ENCODE data around the gene CTU1. TPM values are rescaled to one million over a fixed set of nuclear protein-coding genes. Genes with fewer than 3 reads are reported as not detected.
A peak's percentile ranks its signal among the peaks of the same experiment; 100 is the strongest.

Gene CTU1
- total and polyA plus RNA-seq, 2 experiments from 2014 or later: 4.2 to 9.0 TPM

- H3K27ac ChIP-seq: no peak overlapping the region
- in situ Hi-C loops (cut with MboI): no loop called here
- H3K4me1 ChIP-seq (ENCODE audit: insufficient read depth): no peaks in the 10 kb centered on the region
- no peaks in the 10 kb centered on the region for H3K79me2 ChIP-seq (ENCODE audit: insufficient read depth)
- no peaks in the 10 kb centered on the region for H3K9me2 ChIP-seq (ENCODE audit: insufficient read depth)
- WGBS, 2 experiments (ENCODE audit: low coverage in 1 of 2, low lambda C conversion rate in 2 of 2, missing lambda C conversion rate in 2 of 2): 34 to 47% methylated on average over 21 to 24 of the region's 24 CpGs
- H3K27me3 ChIP-seq (replicated peaks; ENCODE audit: insufficient read depth): no peaks in the 10 kb centered on the region
- DNase-seq: peak; percentile 45
- no peak overlapping the region for H3K4me2 ChIP-seq (ENCODE audit: unreplicated experiment)
- no peaks in the 10 kb centered on the region for H3K9me3 ChIP-seq (ENCODE audit: low read depth)
- H3K4me3 ChIP-seq: no peak overlapping the region
- H3F3A ChIP-seq (ENCODE audit: insufficient read depth): no peaks in the 10 kb centered on the region
- TF ChIP-seq EZH2phosphoT487 (IDR thresholded peaks at IDR 0.05; ENCODE audit: insufficient read depth, low read depth) (no peak), EZH2 (IDR thresholded peaks at IDR 0.05; ENCODE audit: insufficient read depth, poor library complexity, severe bottlenecking) (no peak)
- H3K36me3 ChIP-seq (ENCODE audit: low read depth): no peaks in the 10 kb centered on the region
- H2AFZ ChIP-seq: no peak overlapping the region
- no peaks in the 10 kb centered on the region for H4K20me1 ChIP-seq (ENCODE audit: insufficient read depth)
- H3K9ac ChIP-seq: no peak overlapping the region
Measured at GRCh38 chr19:51131780-51132680, 23.8 kb upstream of the CTU1 start.

- in situ Hi-C loops (cut with MboI): no loop called here
- no peaks in the 10 kb centered on the region for H3F3A ChIP-seq (ENCODE audit: insufficient read depth)
- no peaks in the 10 kb centered on the region for H3K4me1 ChIP-seq (ENCODE audit: insufficient read depth)
- DNase-seq: no peak
- no peaks in the 10 kb centered on the region for H3K9me3 ChIP-seq (ENCODE audit: low read depth)
- H3K36me3 ChIP-seq (ENCODE audit: low read depth): no peaks in the 10 kb centered on the region
- H3K9ac ChIP-seq: no peak overlapping the region
- no peak overlapping the region for H2AFZ ChIP-seq
- H3K79me2 ChIP-seq (ENCODE audit: insufficient read depth): no peaks in the 10 kb centered on the region
- no peaks in the 10 kb centered on the region for H4K20me1 ChIP-seq (ENCODE audit: insufficient read depth)
- H3K4me2 ChIP-seq (ENCODE audit: unreplicated experiment): no peak overlapping the region
- H3K27me3 ChIP-seq (replicated peaks; ENCODE audit: insufficient read depth): no peaks in the 10 kb centered on the region
- WGBS, 2 experiments (ENCODE audit: low coverage in 1 of 2, low lambda C conversion rate in 2 of 2, missing lambda C conversion rate in 2 of 2): 79 to 82% methylated on average over 8 of the region's 8 CpGs
- H3K9me2 ChIP-seq (ENCODE audit: insufficient read depth): no peaks in the 10 kb centered on the region
- no peak for TF ChIP-seq EZH2phosphoT487 (IDR thresholded peaks at IDR 0.05; ENCODE audit: insufficient read depth, low read depth)
- no peak overlapping the region for H3K27ac ChIP-seq
- no peak overlapping the region for H3K4me3 ChIP-seq
Measured at GRCh38 chr19:51129716-51130115, 21.5 kb upstream of the CTU1 start.

- Histone ChIP-seq H3K9me2 (ENCODE audit: insufficient read depth) (no peaks in the 10 kb centered on the region), H2AFZ (no peak overlapping the region), H3F3A (ENCODE audit: insufficient read depth) (no peaks in the 10 kb centered on the region), H3K4me1 (ENCODE audit: insufficient read depth) (no peaks in the 10 kb centered on the region), H3K4me2 (ENCODE audit: unreplicated experiment) (no peak overlapping the region), H3K36me3 (ENCODE audit: low read depth) (no peaks in the 10 kb centered on the region), H3K27ac (no peak overlapping the region), H3K27me3 (replicated peaks; ENCODE audit: insufficient read depth) (no peaks in the 10 kb centered on the region), H3K79me2 (ENCODE audit: insufficient read depth) (no peaks in the 10 kb centered on the region), H3K9me3 (ENCODE audit: low read depth) (no peaks in the 10 kb centered on the region), H3K9ac (no peak overlapping the region), H4K20me1 (ENCODE audit: insufficient read depth) (no peaks in the 10 kb centered on the region), H3K4me3 (no peak overlapping the region)
- TF ChIP-seq EZH2 (IDR thresholded peaks at IDR 0.05; ENCODE audit: insufficient read depth, poor library complexity, severe bottlenecking) (no peak), EZH2phosphoT487 (IDR thresholded peaks at IDR 0.05; ENCODE audit: insufficient read depth, low read depth) (no peak)
- DNase-seq: no peak
- in situ Hi-C loops (cut with MboI): no loop called here
- 74% methylated on average over 7 of the region's 7 CpGs for WGBS, 2 experiments (ENCODE audit: low coverage in 1 of 2, low lambda C conversion rate in 2 of 2, missing lambda C conversion rate in 2 of 2)
Measured at GRCh38 chr19:51128227-51128626, 20.0 kb upstream of the CTU1 start.

GRCh38 chr19:51127755-51128154 lies 19.5 kb upstream of the CTU1 start:
- H3K9me2 ChIP-seq (ENCODE audit: insufficient read depth): no peaks in the 10 kb centered on the region

More at GRCh38 chr19:51127755-51128154, 19.5 kb upstream of the CTU1 start:
- H3K4me2 ChIP-seq (ENCODE audit: unreplicated experiment): no peak overlapping the region
- no peaks in the 10 kb centered on the region for H3K36me3 ChIP-seq (ENCODE audit: low read depth)
- no peaks in the 10 kb centered on the region for H3K79me2 ChIP-seq (ENCODE audit: insufficient read depth)
- DNase-seq: peak; percentile 12
- H2AFZ ChIP-seq: no peak overlapping the region
- in situ Hi-C loops (cut with MboI): no loop called here
- no peaks in the 10 kb centered on the region for H3K4me1 ChIP-seq (ENCODE audit: insufficient read depth)
- no peak overlapping the region for H3K4me3 ChIP-seq
- no peak overlapping the region for H3K9ac ChIP-seq
- no peak for TF ChIP-seq EZH2phosphoT487 (IDR thresholded peaks at IDR 0.05; ENCODE audit: insufficient read depth, low read depth)
- TF ChIP-seq EZH2 (IDR thresholded peaks at IDR 0.05; ENCODE audit: insufficient read depth, poor library complexity, severe bottlenecking): no peak
- H3F3A ChIP-seq (ENCODE audit: insufficient read depth): no peaks in the 10 kb centered on the region
- H3K27me3 ChIP-seq (replicated peaks; ENCODE audit: insufficient read depth): no peaks in the 10 kb centered on the region
- 22 to 30% methylated on average over 4 of the region's 4 CpGs for WGBS, 2 experiments (ENCODE audit: low coverage in 1 of 2, low lambda C conversion rate in 2 of 2, missing lambda C conversion rate in 2 of 2)
- no peaks in the 10 kb centered on the region for H4K20me1 ChIP-seq (ENCODE audit: insufficient read depth)
- H3K27ac ChIP-seq: no peak overlapping the region
- H3K9me3 ChIP-seq (ENCODE audit: low read depth): no peaks in the 10 kb centered on the region

Data from GM23248 (cell line).